HAP-1 (cell line): ENCODE data around the gene CPEB4.

Source experiments
- DNase-seq, 2 experiments: peaks; one replicate each; pipeline ENCODE4 v3.0.0-alpha.2; 2016 to 2020; ENCODE audit warnings: low spot score in 2 of 2
- H3K27me3 ChIP-seq: fragments of 250-450 bp; sonication (Bioruptor Pico); 2 replicates; pipeline ENCODE4 v1.5.1; 2020; ENCODE audit warnings: low read depth, mild to moderate bottlenecking, moderate library complexity
- H3K36me3 ChIP-seq: fragments of 250-450 bp; sonication (Bioruptor Pico); replicated peaks from 2 replicates; pipeline ENCODE4 v1.5.1; 2020; ENCODE audit warnings: mild to moderate bottlenecking
- H3K4me1 ChIP-seq: fragments of 250-450 bp; sonication (Bioruptor Pico); 2 replicates; pipeline ENCODE4 v1.5.1; 2020; ENCODE audit warnings: mild to moderate bottlenecking
- H3K4me3 ChIP-seq: fragments of 250-450 bp; sonication (Bioruptor Pico); 2 replicates; pipeline ENCODE4 v1.5.1; 2020; ENCODE audit warnings: mild to moderate bottlenecking, moderate library complexity
- H3K9me3 ChIP-seq: fragments of 250-450 bp; sonication (Bioruptor Pico); 2 replicates; pipeline ENCODE4 v1.5.1; 2020; ENCODE audit warnings: mild to moderate bottlenecking, moderate library complexity
- in situ Hi-C: fragments of 300-500 bp; cut with MboI; formaldehyde crosslinking; loops from 3 replicates; pipeline ENCODE4 v1.14.3; 2020; ENCODE audit warnings: low sequenced_read_pairs, inconsistent platforms, mixed read lengths

CPEB4 gene

GRCh38 chr5:173885054-173885443 is 3.1 kb upstream of the CPEB4 start:
- no peaks in the 10 kb centered on the region; the same call in 1 of the 2 replicates for H3K4me1 ChIP-seq
- in situ Hi-C loops: no loop called here
- H3K9me3 ChIP-seq: no peaks in the 10 kb centered on the region
- H3K4me3 ChIP-seq: no peak overlapping the region
- no peak for DNase-seq
- H3K27me3 ChIP-seq: no peaks in the 10 kb centered on the region
- no peaks in the 10 kb centered on the region for H3K36me3 ChIP-seq

DNA sequence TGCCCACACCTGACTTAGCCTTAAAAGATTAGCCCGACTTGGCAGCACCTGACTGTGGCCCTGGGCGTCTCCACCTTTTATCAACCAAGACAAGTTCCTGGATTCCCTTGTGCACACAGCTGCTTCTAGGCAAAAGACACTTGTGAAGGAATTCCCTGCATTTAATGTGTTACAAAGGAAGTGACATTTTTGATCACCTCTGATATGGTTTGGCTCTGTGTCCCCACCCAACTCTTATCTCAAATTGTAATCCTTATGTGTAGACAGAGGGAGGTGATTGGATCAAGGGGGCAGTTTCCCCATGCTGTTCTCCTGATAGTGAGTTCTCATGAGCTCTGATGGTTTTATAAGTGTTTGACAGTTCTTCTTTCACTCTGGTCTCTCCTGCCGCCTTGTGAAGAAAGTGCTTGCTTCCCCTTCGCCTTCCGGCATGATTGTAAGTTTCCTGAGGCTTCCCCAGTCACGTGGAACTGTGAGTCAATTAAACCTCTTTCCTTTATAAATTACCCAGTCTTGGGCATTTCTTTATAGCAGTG is 2.6 kb upstream of the CPEB4 start:
- in situ Hi-C loops: no loop called here
- Histone ChIP-seq H3K4me1 (no peaks in the 10 kb centered on the region; the same call in none of the 2 replicates), H3K4me3 (no peak overlapping the region), H3K9me3 (no peaks in the 10 kb centered on the region), H3K27me3 (no peaks in the 10 kb centered on the region), H3K36me3 (no peaks in the 10 kb centered on the region)
- no peak for DNase-seq

DNA sequence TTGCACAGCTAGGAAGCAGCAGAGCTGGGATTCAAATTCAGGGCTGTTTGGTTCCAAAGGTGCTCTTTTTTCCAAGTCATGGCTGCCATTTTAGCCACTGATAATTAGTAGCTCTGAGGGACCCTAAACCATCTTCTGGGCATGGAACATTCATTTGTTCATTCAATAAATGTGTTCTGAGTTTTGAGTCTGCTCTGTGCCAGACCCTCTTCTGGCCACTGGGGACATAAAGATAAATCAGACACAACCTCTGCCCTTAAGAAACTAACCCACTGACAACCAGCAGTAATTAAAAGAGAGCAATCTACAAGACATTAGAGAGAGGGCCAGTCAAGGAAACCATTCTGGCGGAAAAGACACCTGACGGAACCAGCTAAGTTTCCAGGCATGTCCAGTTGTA is 2.0 kb upstream of the CPEB4 start:
- no peak overlapping the region for H3K4me3 ChIP-seq
- in situ Hi-C loops: no loop called here
- no peaks in the 10 kb centered on the region for H3K9me3 ChIP-seq
- DNase-seq: no peak
- peaks cover 3% of the 10 kb centered on the region for H3K4me1 ChIP-seq
- no peaks in the 10 kb centered on the region for H3K27me3 ChIP-seq
- H3K36me3 ChIP-seq: no peaks in the 10 kb centered on the region

- DNase-seq: peak in 1 of 2 experiments; percentile 25
- Histone ChIP-seq H3K9me3 (no peaks in the 10 kb centered on the region), H3K36me3 (no peaks in the 10 kb centered on the region), H3K27me3 (no peaks in the 10 kb centered on the region), H3K4me3 (peak overlapping the region; percentile 56), H3K4me1 (peaks cover 11% of the 10 kb centered on the region)
- in situ Hi-C loops: no loop called here
Measured at GRCh38 chr5:173888473-173889131, 453 bp downstream of the CPEB4 start.

DNA sequence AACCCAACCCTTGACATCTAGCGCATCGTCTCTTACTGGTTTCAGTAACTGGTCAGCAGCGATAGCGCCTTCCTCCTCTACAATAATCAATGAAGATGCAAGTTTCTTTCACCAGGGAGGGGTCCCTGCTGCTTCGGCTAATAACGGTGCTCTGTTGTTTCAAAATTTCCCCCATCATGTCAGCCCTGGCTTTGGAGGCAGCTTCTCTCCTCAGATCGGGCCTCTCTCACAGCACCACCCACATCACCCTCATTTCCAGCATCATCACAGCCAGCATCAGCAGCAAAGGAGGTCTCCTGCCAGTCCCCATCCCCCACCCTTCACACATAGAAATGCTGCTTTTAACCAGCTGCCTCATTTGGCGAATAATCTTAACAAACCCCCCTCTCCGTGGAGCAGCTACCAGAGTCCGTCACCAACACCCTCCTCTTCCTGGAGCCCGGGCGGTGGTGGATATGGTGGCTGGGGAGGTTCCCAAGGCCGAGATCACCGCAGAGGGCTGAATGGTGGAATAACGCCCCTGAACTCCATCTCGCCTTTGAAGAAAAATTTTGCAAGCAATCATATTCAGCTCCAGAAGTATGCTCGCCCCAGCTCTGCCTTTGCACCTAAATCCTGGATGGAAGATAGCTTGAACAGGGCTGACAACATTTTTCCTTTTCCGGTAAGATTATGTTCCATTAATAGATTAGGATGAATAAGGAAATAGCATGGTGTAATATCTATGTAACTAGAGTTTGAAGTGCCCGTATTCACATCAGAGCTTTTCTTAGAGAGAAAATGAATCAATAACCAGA is 2.2 kb downstream of the CPEB4 start:
- H3K27me3 ChIP-seq: no peaks in the 10 kb centered on the region
- no peaks in the 10 kb centered on the region for H3K9me3 ChIP-seq
- DNase-seq: peak in 1 of 2 experiments; percentile 12
- H3K4me1 ChIP-seq: peaks cover 11% of the 10 kb centered on the region
- no peak overlapping the region for H3K4me3 ChIP-seq
- no peaks in the 10 kb centered on the region for H3K36me3 ChIP-seq
- in situ Hi-C loops: no loop called here

DNA sequence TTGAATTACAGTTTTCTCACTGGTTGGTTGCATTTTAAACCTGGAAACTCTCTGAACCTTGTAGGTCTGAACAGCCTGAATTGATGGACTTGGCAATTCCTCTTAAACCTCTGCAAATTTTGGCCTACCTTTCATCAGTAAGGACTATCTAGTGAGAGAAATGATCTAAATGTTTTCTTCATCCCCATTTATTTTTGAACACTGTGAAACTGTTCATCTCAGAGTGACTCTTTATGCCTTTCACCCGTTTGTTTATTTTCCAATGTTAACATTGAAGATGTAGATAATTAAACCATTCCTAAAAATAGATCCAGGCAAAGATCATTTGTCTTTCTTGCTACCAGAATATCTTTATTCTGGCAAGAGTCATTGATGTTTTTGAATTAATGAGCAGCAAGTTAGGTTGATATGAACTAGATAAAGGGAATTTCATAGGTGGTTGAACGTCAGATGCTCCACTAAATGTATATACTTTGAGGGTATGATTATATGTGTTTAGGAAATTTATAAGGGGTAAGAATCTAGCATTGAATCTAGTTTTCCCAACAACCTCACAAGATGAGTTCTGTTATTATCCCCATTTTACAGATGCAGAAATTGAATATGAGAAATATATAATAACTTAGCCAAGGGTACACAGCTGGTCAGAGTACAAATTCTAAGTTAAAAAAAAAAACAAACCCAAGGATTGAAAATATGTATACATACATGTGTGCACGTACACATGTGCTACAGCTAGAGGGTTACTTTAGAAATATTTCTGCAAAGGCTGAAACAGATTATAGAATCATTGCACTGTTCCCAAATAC is 3.4 kb downstream of the CPEB4 start:
- in situ Hi-C loops: no loop called here

GRCh38 chr5:173893192-173893561 is 5.0 kb downstream of the CPEB4 start:
- no peaks in the 10 kb centered on the region for H3K36me3 ChIP-seq
- peaks cover 11% of the 10 kb centered on the region for H3K4me1 ChIP-seq
- H3K9me3 ChIP-seq: no peaks in the 10 kb centered on the region
- H3K27me3 ChIP-seq: no peaks in the 10 kb centered on the region
- in situ Hi-C loops: no loop called here
- no peak for DNase-seq
- no peak overlapping the region for H3K4me3 ChIP-seq

More for the DNA sequence above, 3.4 kb downstream of the CPEB4 start:
- no peak overlapping the region for H3K4me3 ChIP-seq
- H3K27me3 ChIP-seq: no peaks in the 10 kb centered on the region
- no peaks in the 10 kb centered on the region for H3K36me3 ChIP-seq
- peaks cover 11% of the 10 kb centered on the region for H3K4me1 ChIP-seq
- no peak for DNase-seq
- no peaks in the 10 kb centered on the region for H3K9me3 ChIP-seq

DNA sequence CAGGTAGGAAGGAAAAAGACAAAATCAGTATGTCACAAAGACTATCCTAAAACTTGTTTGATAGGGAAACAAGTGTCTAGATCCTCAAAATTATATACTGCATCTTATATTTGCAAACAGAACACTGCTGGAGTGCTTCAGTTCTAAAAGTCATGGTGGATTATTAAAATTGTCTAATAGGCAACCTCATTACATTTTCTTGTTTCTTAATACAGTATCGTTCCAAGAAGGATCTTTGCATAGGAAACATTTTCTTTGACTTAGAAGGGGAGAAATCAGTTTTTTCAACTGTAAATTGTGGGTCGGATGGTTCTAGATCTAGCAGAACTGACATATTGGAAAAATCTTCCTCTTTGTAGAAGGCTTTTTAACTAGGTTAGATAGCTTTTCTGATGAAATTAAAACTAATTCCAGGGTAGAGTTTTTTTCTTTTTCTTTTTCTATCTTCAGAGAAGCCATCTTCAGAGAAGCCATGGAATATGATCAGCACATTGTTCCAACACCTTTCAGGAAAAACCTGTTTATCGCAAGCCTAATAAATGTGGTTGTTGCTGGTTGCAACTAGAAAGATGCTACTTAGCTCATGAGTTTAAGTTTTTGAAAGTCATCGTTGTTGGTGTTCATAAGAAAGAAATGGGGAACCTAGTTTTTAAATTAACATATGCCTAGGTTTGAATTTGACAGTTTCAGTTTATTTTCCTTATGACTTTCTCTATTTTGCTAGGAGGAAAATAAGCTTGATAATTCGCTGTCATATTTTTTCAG is 7.4 kb downstream of the CPEB4 start:
- Histone ChIP-seq H3K4me1 (peaks cover 11% of the 10 kb centered on the region), H3K27me3 (no peaks in the 10 kb centered on the region), H3K36me3 (no peaks in the 10 kb centered on the region), H3K9me3 (no peaks in the 10 kb centered on the region), H3K4me3 (no peak overlapping the region)
- no peak for DNase-seq
- in situ Hi-C loops: no loop called here

- H3K4me1 ChIP-seq: peaks cover 4% of the 10 kb centered on the region; the same call in 1 of the 2 replicates
- in situ Hi-C loops: no loop called here
- no peak overlapping the region for H3K4me3 ChIP-seq
Measured at GRCh38 chr5:173896631-173897030, 8.5 kb downstream of the CPEB4 start.

GRCh38 chr5:173901705-173902104 is 13.6 kb downstream of the CPEB4 start:
- Histone ChIP-seq H3K4me1 (peaks cover 4% of the 10 kb centered on the region), H3K9me3 (no peaks in the 10 kb centered on the region), H3K4me3 (no peak overlapping the region), H3K27me3 (no peaks in the 10 kb centered on the region), H3K36me3 (no peaks in the 10 kb centered on the region)
- DNase-seq: no peak
- in situ Hi-C loops: no loop called here

More at GRCh38 chr5:173896631-173897030, 8.5 kb downstream of the CPEB4 start:
- Histone ChIP-seq H3K9me3 (no peaks in the 10 kb centered on the region), H3K36me3 (no peaks in the 10 kb centered on the region), H3K27me3 (no peaks in the 10 kb centered on the region)
- no peak for DNase-seq

- Histone ChIP-seq H3K4me1 (peaks cover 4% of the 10 kb centered on the region), H3K27me3 (no peaks in the 10 kb centered on the region), H3K36me3 (no peaks in the 10 kb centered on the region), H3K9me3 (no peaks in the 10 kb centered on the region), H3K4me3 (no peak overlapping the region)
- DNase-seq: no peak
- in situ Hi-C loops: no loop called here
Measured at GRCh38 chr5:173902334-173902733, 14.2 kb downstream of the CPEB4 start.

- H3K36me3 ChIP-seq: no peaks in the 10 kb centered on the region
- no peaks in the 10 kb centered on the region for H3K9me3 ChIP-seq
- peaks cover 4% of the 10 kb centered on the region for H3K4me1 ChIP-seq
- no peaks in the 10 kb centered on the region for H3K27me3 ChIP-seq
- H3K4me3 ChIP-seq: no peak overlapping the region
- DNase-seq: no peak
- in situ Hi-C loops: no loop called here
Measured at GRCh38 chr5:173902743-173903142, 14.6 kb downstream of the CPEB4 start.
